ENCODE measurements around the gene PTPRT. TPM values are rescaled to one million over a fixed set of nuclear protein-coding genes. Genes with fewer than 3 reads are reported as not detected.

Gene PTPRT
- total RNA-seq, 1 experiment from 2014 or later = not detected

- TF ChIP-seq CTCF (conservative IDR thresholded peaks at IDR 0.05; ENCODE audit: low read depth, low read length) (no peak), EZH2 (IDR thresholded peaks at IDR 0.05; ENCODE audit: low read length, unreplicated experiment) (no peak), EZH2phosphoT487 (IDR thresholded peaks at IDR 0.05; ENCODE audit: borderline replicate concordance, low read length) (no peak)
- Histone ChIP-seq H3K27ac (ENCODE audit: low read length) (no peak overlapping the region), H3K9me3 (ENCODE audit: low read length) (peaks cover 36% of the 10 kb centered on the region), H2AFZ (ENCODE audit: low read length) (no peak overlapping the region), H3K36me3 (ENCODE audit: low read depth, low read length) (no peaks in the 10 kb centered on the region), H3K9ac (ENCODE audit: low read length) (no peak overlapping the region), H3F3A (ENCODE audit: low read length, unreplicated experiment) (no peaks in the 10 kb centered on the region), H3K4me3 (ENCODE audit: low read length) (no peak overlapping the region), H3K27me3 (ENCODE audit: low read length) (no peaks in the 10 kb centered on the region), H3K9me2 (replicated peaks; ENCODE audit: low read length) (no peaks in the 10 kb centered on the region), H3K4me2 (ENCODE audit: low read length) (no peak overlapping the region), H3K79me2 (ENCODE audit: low read length) (no peaks in the 10 kb centered on the region), H3K4me1 (ENCODE audit: insufficient read depth, low read length) (no peaks in the 10 kb centered on the region), H4K20me1 (ENCODE audit: low read length) (no peaks in the 10 kb centered on the region)
- BruUV-seq (replicated peaks) = no TSS peak
- POLR2A ChIA-PET (ENCODE audit: unreplicated experiment) = no interaction called here
- DNase-seq (no peak), ATAC-seq (no peak)
- intact Hi-C loops (cut with micrococcal nuclease) = no loop called here
- CTCF ChIA-PET = no interaction called here
Observed at GRCh38 chr20:42338294-42339201, 851.2 kb downstream of the PTPRT start.

- Histone ChIP-seq H2AFZ (ENCODE audit: low read length) (no peak overlapping the region), H3K4me1 (ENCODE audit: insufficient read depth, low read length) (no peaks in the 10 kb centered on the region), H3K9ac (ENCODE audit: low read length) (no peak overlapping the region), H3K36me3 (ENCODE audit: low read depth, low read length) (no peaks in the 10 kb centered on the region), H3K4me2 (ENCODE audit: low read length) (no peak overlapping the region), H3K9me2 (replicated peaks; ENCODE audit: low read length) (no peaks in the 10 kb centered on the region), H4K20me1 (ENCODE audit: low read length) (no peaks in the 10 kb centered on the region), H3K27ac (ENCODE audit: low read length) (no peak overlapping the region), H3F3A (ENCODE audit: low read length, unreplicated experiment) (no peaks in the 10 kb centered on the region), H3K4me3 (ENCODE audit: low read length) (no peak overlapping the region), H3K79me2 (ENCODE audit: low read length) (no peaks in the 10 kb centered on the region), H3K9me3 (ENCODE audit: low read length) (peaks cover 28% of the 10 kb centered on the region), H3K27me3 (ENCODE audit: low read length) (no peaks in the 10 kb centered on the region)
- no peak for TF ChIP-seq CTCF (conservative IDR thresholded peaks at IDR 0.05; ENCODE audit: low read depth, low read length)
- no peak for TF ChIP-seq EZH2 (IDR thresholded peaks at IDR 0.05; ENCODE audit: low read length, unreplicated experiment)
- TF ChIP-seq EZH2phosphoT487 (IDR thresholded peaks at IDR 0.05; ENCODE audit: borderline replicate concordance, low read length) = no peak
- intact Hi-C loops (cut with micrococcal nuclease) = no loop called here
- ATAC-seq (no peak), DNase-seq (no peak)
- BruUV-seq (replicated peaks) = no TSS peak
- ChIA-PET CTCF (no interaction called here), POLR2A (ENCODE audit: unreplicated experiment) (no interaction called here)
Observed at GRCh38 chr20:42336576-42336975, 853.1 kb downstream of the PTPRT start.

Measured in PC-3 (cell line).